ENCODE results near the gene NPIPA1. TPM values are rescaled to one million over a fixed set of nuclear protein-coding genes. Genes with fewer than 3 reads are reported as not detected.

Gene NPIPA1
- total and polyA plus RNA-seq, 9 of the 15 experiments (the other 6 are each of a cell fraction or from before 2014, with no cell fraction given): 8.2 to 48.7 (median 27.2) TPM

- H3K27ac ChIP-seq (ENCODE audit: extremely low read depth, low read depth, low read length): no peak overlapping the region
- FAIRE-seq (no peak), DNase-seq (ENCODE audit: extremely low read depth in 1 of 4, low spot score in 3 of 4) (peak in 1 of 4 experiments; percentile 8), ATAC-seq (no peak)
- H4K20me1 ChIP-seq (replicated peaks; ENCODE audit: control insufficient read depth, insufficient read depth, low read length): 0 out of 2 replicates have a peak, but pooled peaks cover 3% of the 10 kb centered on the region
- no peaks in the 10 kb centered on the region for H3K9me1 ChIP-seq (ENCODE audit: control insufficient read depth, insufficient read depth, low read length)
- H3K36me3 ChIP-seq (ENCODE audit: control insufficient read depth, insufficient read depth, low read length): no peaks in the 10 kb centered on the region
- no peak overlapping the region for H3K9ac ChIP-seq (ENCODE audit: insufficient read depth in 1 of 2, low read depth in 2 of 2, low read length in 2 of 2)
- TF ChIP-seq RB1 (IDR thresholded peaks at IDR 0.05; ENCODE audit: low read depth) (no peak), ILF3 (IDR thresholded peaks at IDR 0.05; ENCODE audit: borderline replicate concordance) (no peak), BCOR (IDR thresholded peaks at IDR 0.05) (peak; percentile 29; the same call in 1 of the 2 replicates), RBM25 (IDR thresholded peaks at IDR 0.05; ENCODE audit: low read depth, low read length, severe bottlenecking) (peak; percentile 58), ZNF121 (CRISPR knock-in tag; conservative IDR thresholded peaks at IDR 0.05) (peak; percentile 98)
- TF ChIP-seq, protein P1, sequence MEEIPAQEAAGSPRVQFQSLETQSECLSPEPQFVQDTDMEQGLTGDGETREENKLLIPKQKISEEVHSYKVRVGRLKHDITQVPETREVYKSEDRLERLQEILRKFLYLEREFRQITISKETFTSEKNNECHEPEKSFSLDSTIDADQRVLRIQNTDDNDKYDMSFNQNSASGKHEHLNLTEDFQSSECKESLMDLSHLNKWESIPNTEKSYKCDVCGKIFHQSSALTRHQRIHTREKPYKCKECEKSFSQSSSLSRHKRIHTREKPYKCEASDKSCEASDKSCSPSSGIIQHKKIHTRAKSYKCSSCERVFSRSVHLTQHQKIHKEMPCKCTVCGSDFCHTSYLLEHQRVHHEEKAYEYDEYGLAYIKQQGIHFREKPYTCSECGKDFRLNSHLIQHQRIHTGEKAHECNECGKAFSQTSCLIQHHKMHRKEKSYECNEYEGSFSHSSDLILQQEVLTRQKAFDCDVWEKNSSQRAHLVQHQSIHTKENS (CRISPR knock-in tag; IDR thresholded peaks at IDR 0.05): no peak
- H3K4me3 ChIP-seq: no peak overlapping the region
- no peak overlapping the region for H2AFZ ChIP-seq (ENCODE audit: low read depth, low read length)
- intact Hi-C loops (cut with micrococcal nuclease) (no loop called here), in situ Hi-C loops (cut with MboI) (no loop called here)
- no peaks in the 10 kb centered on the region; a peak in 1 of 5 replicates for H3K4me1 ChIP-seq (replicated peaks in 1 of 2; ENCODE audit: control insufficient read depth in 2 of 2, insufficient read depth in 2 of 2, low read length in 2 of 2)
- no peaks in the 10 kb centered on the region for H3K79me2 ChIP-seq (ENCODE audit: control insufficient read depth, insufficient read depth, low read length)
- WGBS (ENCODE audit: insufficient coverage, low coverage, missing lambda C conversion rate): 14% methylated on average over 8 of the region's 8 CpGs
- no TSS peak for BruUV-seq (replicated peaks)
- no peaks in the 10 kb centered on the region for H3K9me3 ChIP-seq (replicated peaks; ENCODE audit: control insufficient read depth, insufficient read depth, low read depth, low read length)
- ChIA-PET CTCF (ENCODE audit: low intra/inter-chr PET ratio) (no interaction called here), POLR2A (interaction anchor here (1.9 kb wide), 1 partner anchor 12 kb away, joined by 9 read pairs; the partner anchor contains the start of gene PDXDC1)
- no peak overlapping the region for H3K4me2 ChIP-seq (ENCODE audit: insufficient read depth, low read length)
- H3K27me3 ChIP-seq (ENCODE audit: control insufficient read depth in 2 of 2, insufficient read depth in 2 of 2, low read length in 2 of 2): peaks cover 31 to 40% of the 10 kb centered on the region in 2 experiments
Measured at GRCh38 chr16:14963281-14964173, 26.3 kb downstream of the NPIPA1 start.
